GM19023 (cell line): ENCODE results near the gene PDZRN3.

Source experiments
- ATAC-seq: cut with Tn5 transposase; IDR thresholded peaks from one replicate; pipeline ENCODE4 v1.9.1; 2021; ENCODE audit warnings: mild to moderate bottlenecking, moderate library complexity; ENCODE audit not compliant: unreplicated experiment

PDZRN3 gene

DNA sequence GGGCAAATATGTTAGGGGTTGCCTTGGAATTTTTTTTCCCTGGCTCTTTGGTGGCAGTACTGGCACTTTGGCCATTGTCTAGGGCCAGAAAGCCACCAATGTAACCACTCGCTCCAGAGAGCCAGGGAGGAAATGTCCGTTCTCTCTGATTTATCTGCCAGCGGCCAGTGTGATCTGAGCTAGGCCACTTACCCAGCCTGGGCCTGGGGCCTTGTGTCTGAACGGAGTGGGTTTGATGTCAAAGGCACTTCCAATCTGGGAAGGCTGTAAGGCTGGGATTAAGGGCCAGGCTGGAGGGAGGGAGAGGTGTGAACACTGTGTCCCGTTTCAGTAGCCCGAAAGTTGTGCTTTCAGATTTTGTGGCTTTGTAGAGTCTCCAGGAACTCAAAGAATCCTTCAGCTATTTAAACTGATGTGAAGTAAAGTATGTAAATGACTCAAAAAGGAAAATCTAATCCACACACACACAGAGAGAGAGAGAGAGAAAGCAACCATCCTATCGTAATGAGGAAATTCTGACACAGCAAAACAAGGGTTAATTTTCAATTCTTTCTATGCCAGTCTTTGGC lies 271.0 kb downstream of the PDZRN3 start:
- no peak for ATAC-seq

DNA sequence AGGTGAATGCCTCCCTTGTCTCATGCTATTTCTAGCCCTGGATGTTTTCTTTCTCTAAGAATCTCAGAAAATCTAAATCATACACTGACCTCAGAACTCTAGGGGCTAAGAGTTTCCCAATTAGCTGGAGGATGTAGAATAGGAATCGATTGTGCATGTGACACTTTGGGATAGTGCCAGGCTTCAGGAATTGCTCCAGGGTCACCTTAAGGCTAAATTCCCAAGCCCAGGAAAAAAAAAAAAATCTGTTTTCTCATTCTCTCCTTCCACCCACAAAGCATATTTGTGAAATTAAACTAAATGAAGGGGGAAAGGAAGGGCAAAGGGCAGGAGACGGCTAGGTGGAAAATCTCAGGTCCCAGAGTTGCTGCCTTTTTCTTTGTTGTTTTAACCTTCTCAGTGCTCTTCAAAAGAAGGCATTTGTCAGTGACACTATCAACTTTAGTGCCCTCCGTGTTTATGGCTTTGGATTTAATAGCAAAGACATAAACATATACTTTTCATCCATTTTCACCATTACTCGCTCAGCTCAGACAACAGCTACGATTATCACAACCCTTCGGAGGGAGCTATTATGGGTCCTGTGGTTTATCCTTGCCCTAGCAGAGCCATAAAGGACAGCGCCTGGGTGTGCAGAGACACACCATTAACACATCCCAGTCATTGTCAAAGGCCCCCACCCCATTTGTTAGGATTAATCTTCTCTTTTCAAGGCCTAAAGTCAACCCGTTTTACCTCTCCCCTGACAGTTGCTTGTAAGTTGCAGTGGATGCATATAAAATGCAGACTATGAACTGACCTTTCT lies 271.7 kb downstream of the PDZRN3 start:
- ATAC-seq = no peak

DNA sequence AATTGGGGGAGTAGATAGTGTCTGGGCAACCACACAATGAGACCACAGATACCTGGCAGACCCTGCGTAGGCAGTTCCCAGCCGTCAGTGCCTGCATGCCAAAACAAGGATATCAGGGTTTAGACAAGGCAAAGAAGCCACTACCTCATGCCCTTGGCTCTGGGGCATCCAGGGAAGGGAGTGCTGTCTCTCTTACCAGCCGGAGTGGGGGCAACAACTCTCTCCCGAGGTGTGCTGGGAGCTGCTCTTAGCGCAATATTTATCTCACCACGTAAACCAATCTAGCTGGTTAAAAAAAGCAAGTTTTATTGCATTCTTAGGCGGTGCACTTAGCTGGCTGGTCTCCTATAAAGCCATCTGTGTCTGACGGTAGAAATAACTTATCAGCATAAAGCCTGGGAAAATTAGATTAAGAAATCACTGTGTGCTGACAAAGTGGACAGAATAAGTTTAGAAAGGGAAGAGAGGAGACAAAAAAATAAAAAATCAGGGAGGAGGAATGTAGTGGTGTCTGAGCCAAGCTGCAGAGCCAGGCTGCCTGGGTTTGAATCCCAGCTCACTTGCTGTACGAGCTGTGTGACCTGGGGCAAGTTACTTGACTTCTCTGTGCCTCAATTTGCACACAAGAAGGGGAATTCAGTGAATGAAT lies 273.2 kb downstream of the PDZRN3 start:
- ATAC-seq = no peak

DNA sequence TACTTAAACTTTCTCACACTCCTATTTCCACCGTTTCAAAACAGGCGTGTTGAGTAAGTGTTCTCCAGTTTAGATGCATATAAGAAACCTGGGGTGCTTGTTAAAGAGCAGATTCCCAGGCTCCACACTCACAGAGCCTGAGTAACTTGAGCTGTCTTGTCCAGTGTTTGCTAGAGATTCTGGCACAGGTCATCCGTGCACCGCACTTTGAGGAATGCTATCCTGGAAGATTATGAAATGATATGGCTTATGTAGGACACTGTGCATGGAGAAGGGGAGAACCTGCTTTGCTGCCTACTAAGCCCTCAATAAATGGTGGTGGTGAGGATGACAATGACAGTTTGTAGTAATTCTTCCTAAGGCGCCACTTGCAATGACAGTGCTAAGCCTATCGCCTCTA lies 273.7 kb downstream of the PDZRN3 start:
- no peak for ATAC-seq

DNA sequence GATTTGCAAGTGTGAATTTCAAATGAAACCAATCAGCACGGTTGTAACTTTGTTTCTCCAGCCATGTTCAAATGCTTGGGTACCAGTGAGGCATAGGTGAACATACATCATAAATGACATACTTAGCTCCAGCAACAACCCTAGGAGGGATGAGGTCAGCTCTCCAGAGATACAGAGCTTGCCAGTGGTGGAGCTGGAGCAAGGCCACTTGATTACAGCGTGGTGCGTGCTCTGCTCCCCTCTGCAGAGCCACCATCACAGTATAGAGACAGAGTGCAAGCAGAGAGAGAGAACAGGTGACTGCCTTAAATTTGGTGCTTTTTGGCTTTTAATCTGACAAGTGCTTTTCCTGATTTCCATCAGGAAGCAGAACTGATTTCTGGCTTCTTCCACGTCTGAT lies 275.1 kb downstream of the PDZRN3 start:
- ATAC-seq = no peak

DNA sequence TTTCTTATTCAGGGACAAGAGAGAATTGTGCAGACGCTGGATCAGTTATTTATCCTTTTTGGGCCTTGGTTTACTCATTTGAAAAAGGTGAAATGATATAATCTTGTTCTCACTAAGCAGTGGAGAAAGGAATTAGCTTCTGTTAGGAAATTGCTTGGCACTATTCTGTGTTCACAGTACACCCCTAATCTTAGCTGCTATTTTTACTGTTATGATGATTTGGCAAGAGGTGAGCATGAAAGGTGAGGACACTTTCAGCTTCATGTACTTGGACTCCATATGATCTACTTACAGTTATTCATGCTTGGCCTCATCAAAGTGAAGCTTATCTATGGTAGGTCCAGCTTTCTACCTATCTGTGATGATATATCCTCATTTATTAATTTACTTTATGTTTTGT lies 282.7 kb downstream of the PDZRN3 start:
- ATAC-seq = no peak

DNA sequence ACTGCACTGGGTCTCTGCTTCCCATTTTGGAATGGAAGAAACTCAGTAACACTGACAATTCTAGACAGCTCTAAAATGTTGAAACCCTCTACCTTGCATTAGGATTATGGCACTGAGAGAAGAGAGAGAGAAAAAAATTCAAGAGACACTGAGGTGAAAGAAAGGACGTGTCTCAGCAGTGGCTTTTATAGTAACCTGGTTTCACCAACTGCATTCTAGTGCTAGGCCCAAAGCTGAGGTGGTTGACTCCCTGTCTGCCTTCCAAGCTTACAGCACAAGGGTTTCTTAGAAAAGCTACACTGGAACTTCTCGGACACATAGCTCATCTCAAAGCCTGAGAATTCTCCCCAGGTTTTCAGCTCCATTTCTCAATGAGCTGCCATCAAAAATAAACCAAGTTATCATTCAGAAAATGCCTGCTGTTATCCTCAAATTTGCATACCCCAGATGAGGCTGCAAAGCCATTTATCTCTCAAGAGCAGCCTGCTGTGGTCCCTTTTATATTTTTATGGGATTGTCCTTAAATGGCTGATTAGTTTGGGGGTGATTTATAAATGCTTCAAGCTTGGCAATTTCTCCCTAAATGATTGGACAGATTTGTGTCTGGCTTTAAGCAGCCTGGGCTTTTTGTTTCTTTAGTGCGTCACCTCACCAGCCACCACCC lies 283.3 kb downstream of the PDZRN3 start:
- ATAC-seq = no peak

DNA sequence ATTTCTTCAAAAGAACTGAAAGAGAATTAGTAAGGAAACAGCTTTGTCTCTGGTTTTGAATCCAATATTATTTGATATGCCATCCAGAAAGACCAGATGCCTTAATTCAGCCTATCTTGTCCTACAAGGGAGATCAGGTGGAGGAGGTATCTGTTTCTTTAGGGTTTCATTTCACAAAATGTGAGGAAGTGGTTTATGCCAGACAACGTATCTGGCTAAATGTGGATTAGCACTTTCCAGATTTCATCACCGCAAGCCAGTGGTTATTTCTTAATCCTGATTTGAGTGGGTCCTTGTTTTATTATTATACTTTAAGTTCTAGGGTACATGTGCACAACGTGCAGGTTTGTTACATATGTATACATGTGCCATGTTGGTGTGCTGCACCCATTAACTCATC lies 292.2 kb downstream of the PDZRN3 start:
- no peak for ATAC-seq
